Keratinocyte (primary cell): ENCODE measurements around the gene DONSON. TPM values are rescaled to one million over a fixed set of nuclear protein-coding genes. Genes with fewer than 3 reads are reported as not detected.
"Not testable (repeated sequence)": the region's sequence is repeated elsewhere in the genome, so short reads cannot be mapped to it uniquely, and the experiment has no call there.

Source experiments
- DNase-seq: peaks from one replicate; pipeline ENCODE4 v3.0.0-alpha.2; 2011; ENCODE audit warnings: low read depth, missing footprints, low spot score
- FAIRE-seq: peaks from 2 replicates; lab custom pipeline; 2011; peaks lifted over from hg19 to GRCh38; lab: Jason Lieb, UNC
- H2AFZ ChIP-seq: 2 replicates; pipeline ENCODE4 v1.6.0; 2012; ENCODE audit warnings: low read length, control low read depth, inconsistent platforms; ENCODE audit not compliant: control insufficient read depth
- H3K27ac ChIP-seq: 2 replicates; pipeline ENCODE4 v1.5.1; 2011; ENCODE audit warnings: low read length; ENCODE audit not compliant: control insufficient read depth, insufficient read depth
- H3K27me3 ChIP-seq: 3 replicates; pipeline ENCODE4 v1.6.0; 2011; ENCODE audit warnings: low read length; ENCODE audit not compliant: control insufficient read depth, insufficient read depth; ENCODE audit errors: extremely low read depth
- H3K36me3 ChIP-seq, 2 experiments: 2 replicates in 1 of 2; 3 replicates in 1 of 2; pipeline ENCODE4 v1.5.1; 2011; ENCODE audit warnings: low read length in 2 of 2, mild to moderate bottlenecking in 1 of 2; ENCODE audit not compliant: control insufficient read depth in 2 of 2, insufficient read depth in 2 of 2; ENCODE audit errors: extremely low read depth in 1 of 2
- H3K4me1 ChIP-seq: 3 replicates; pipeline ENCODE4 v1.5.1; 2011; ENCODE audit warnings: low read length; ENCODE audit not compliant: control insufficient read depth, insufficient read depth; ENCODE audit errors: extremely low read depth
- H3K4me2 ChIP-seq: 3 replicates; pipeline ENCODE4 v1.6.0; 2011; ENCODE audit warnings: low read depth, low read length; ENCODE audit not compliant: control insufficient read depth, insufficient read depth; ENCODE audit errors: extremely low read depth
- H3K4me3 ChIP-seq, 3 experiments: fragments of 200-600 bp in 1 of 3; sonication (generic) in 1 of 3; 2 replicates in 2 of 3; 3 replicates in 1 of 3; pipeline ENCODE4 v1.5.1; 2011 to 2016; ENCODE audit warnings: low read length in 3 of 3, mild to moderate bottlenecking in 3 of 3, control low read depth in 2 of 3, inconsistent platforms in 1 of 3, low read depth in 1 of 3, mixed read lengths in 1 of 3, mixed run types in 1 of 3, moderate library complexity in 1 of 3; ENCODE audit not compliant: control insufficient read depth in 2 of 3, insufficient read depth in 2 of 3; ENCODE audit errors: extremely low read depth in 1 of 3
- H3K79me2 ChIP-seq: 2 replicates; pipeline ENCODE4 v1.6.0; 2012; ENCODE audit warnings: low read length; ENCODE audit not compliant: control insufficient read depth, insufficient read depth
- H3K9ac ChIP-seq: 3 replicates; pipeline ENCODE4 v1.6.0; 2011; ENCODE audit warnings: low read length; ENCODE audit not compliant: control insufficient read depth, insufficient read depth; ENCODE audit errors: extremely low read depth
- H3K9me1 ChIP-seq: 3 replicates; pipeline ENCODE4 v1.6.0; 2011; ENCODE audit warnings: low read length; ENCODE audit not compliant: control insufficient read depth, insufficient read depth; ENCODE audit errors: extremely low read depth
- H3K9me3 ChIP-seq: 2 replicates; pipeline ENCODE4 v1.5.1; 2012; ENCODE audit warnings: low read depth, low read length; ENCODE audit not compliant: control insufficient read depth
- H4K20me1 ChIP-seq: 3 replicates; pipeline ENCODE4 v1.6.0; 2011; ENCODE audit warnings: low read length; ENCODE audit not compliant: control insufficient read depth, insufficient read depth; ENCODE audit errors: extremely low read depth
- EZH2 ChIP-seq: IDR thresholded peaks from one replicate; pipeline ENCODE4 v1.6.1; 2012; ENCODE audit warnings: inconsistent platforms, mild to moderate bottlenecking, low read length, moderate library complexity
- dilution Hi-C: fragments of 300-500 bp; cut with MboI; formaldehyde crosslinking; loops from one replicate; pipeline ENCODE4 v1.7.0; 2020; ENCODE audit warnings: low sequenced_read_pairs; ENCODE audit not compliant: extremely low pct_ligation_motif_present
- polyA minus RNA-seq, 3 experiments: library from RNA; depleted of rRNA, polyadenylated mRNA; stranded (reverse); fragments of >200 nt; gene quantifications; 1 replicate in 1 of 3; 2 replicates in 1 of 3; 3 replicates in 1 of 3; pipeline ENCODE4 v1.2.3, GENCODE V29; 2011
- polyA plus RNA-seq, 5 experiments: library from polyadenylated mRNA; depleted of rRNA in 3 of 5; stranded (reverse) in 3 of 5; stranded (forward) in 1 of 5; unstranded in 1 of 5; fragments of >200 nt; gene quantifications; 1 replicate in 1 of 5; 2 replicates in 3 of 5; 3 replicates in 1 of 5; pipeline versions ENCODE4 v1.2.1 to v1.2.3, GENCODE V29; 2011 to 2012; ENCODE audit warnings: missing spikeins in 2 of 5, low read depth in 1 of 5, low replicate concordance in 1 of 5
- TF ChIP-seq, protein P1 (sequence below), 3 experiments: IDR thresholded peaks in 1 of 3; conservative IDR thresholded peaks in 1 of 3; optimal IDR thresholded peaks in 1 of 3; 2 replicates in 2 of 3; 3 replicates in 1 of 3; pipeline versions ENCODE3 to v1.5.1; 2011; ENCODE audit warnings: low read length in 3 of 3, mild to moderate bottlenecking in 3 of 3, moderate library complexity in 2 of 3, control low read depth in 1 of 3, inconsistent platforms in 1 of 3; ENCODE audit not compliant: insufficient read depth in 2 of 3; ENCODE audit errors: extremely low read depth in 1 of 3

Gene DONSON, protein sequence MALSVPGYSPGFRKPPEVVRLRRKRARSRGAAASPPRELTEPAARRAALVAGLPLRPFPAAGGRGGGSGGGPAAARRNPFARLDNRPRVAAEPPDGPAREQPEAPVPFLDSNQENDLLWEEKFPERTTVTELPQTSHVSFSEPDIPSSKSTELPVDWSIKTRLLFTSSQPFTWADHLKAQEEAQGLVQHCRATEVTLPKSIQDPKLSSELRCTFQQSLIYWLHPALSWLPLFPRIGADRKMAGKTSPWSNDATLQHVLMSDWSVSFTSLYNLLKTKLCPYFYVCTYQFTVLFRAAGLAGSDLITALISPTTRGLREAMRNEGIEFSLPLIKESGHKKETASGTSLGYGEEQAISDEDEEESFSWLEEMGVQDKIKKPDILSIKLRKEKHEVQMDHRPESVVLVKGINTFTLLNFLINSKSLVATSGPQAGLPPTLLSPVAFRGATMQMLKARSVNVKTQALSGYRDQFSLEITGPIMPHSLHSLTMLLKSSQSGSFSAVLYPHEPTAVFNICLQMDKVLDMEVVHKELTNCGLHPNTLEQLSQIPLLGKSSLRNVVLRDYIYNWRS
- polyA plus RNA-seq = 9.9 to 17.0 TPM (median 12.7 TPM) in 3 replicates
- polyA plus RNA-seq (2011; ENCODE audit: low read depth) = 3.9 TPM
- 6.1 and 10.4 TPM in 2 replicates for polyA plus RNA-seq (2011; cell fraction: cytosol; rRNA removed)
- 19.5 and 20.7 TPM in 2 replicates for polyA plus RNA-seq (2011; cell fraction: nucleus; rRNA removed)
- polyA plus RNA-seq (2012; ENCODE audit: low replicate concordance) = 10.5 and 12.4 TPM in 2 replicates
- polyA minus RNA-seq = 2.8 to 11.2 TPM (median 4.1 TPM) in 3 replicates
- 6.9 TPM for polyA minus RNA-seq (2011; cell fraction: cytosol; rRNA and poly(A)+ RNA removed)
- polyA minus RNA-seq (2011; cell fraction: nucleus; rRNA and poly(A)+ RNA removed) = 3.5 and 7.4 TPM in 2 replicates

DNA sequence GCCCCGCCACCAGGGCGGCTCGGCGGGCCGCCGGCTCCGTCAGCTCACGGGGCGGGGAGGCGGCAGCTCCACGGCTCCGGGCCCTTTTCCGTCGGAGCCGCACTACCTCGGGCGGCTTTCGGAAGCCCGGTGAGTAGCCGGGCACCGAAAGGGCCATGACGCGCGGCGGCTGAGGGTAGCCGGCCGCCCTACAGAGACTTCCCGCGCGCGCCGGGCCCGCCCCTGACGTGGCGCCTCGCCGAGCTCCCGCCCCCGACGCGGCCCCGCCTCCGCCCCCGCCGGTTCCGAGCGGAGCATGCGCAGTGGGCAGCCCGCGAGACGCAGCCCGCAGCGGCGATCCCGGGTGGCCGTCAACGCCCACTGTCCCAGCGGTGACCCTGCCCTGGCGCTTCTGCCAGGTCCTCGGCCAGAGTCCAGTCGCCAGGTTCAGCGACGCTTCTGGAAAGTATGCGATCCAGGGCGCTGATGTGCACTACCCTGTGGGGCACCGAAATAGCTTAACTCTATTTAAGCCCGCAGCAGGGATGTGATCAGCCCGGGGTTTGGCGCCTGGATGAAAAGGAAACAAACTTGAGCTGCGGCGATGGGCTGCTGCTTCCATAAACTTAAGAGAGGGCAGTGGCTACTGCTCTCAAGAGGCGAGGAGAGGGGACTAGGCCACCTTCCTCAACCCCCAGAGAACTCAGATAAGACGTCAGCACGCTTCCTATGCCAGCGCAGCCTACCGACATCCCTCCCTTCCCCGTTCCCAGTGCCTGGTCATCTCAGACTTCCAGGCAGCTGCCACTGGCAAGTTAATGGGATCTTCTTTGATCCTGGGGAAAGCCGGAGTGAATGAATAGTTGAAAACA lies at the start of gene DONSON:
TSS of gene DONSON (minus strand) at position 200 of the 851 bp plus-strand sequence. CDS start at position 157, 43 bp downstream.
- Histone ChIP-seq H3K27me3 (no peaks in the 10 kb centered on the region), H2AFZ (peak within 1 kb of the TSS; percentile 97), H3K9me3 (no peaks in the 10 kb centered on the region), H3K36me3 (peaks cover 0 to 5% of the 10 kb centered on the region in 2 experiments), H3K27ac (peak within 1 kb of the TSS; percentile 69), H3K4me2 (peak within 1 kb of the TSS; percentile 98), H3K4me3 (peak within 1 kb of the TSS; percentile 59 to 91 (median 79)), H3K9ac (peak within 1 kb of the TSS; percentile 88), H3K9me1 (no peaks in the 10 kb centered on the region), H3K4me1 (peaks cover 5% of the 10 kb centered on the region), H4K20me1 (no peaks in the 10 kb centered on the region), H3K79me2 (peaks cover 16% of the 10 kb centered on the region)
- dilution Hi-C loops = no loop called here
- no peak for TF ChIP-seq EZH2
- TF ChIP-seq, protein P1, sequence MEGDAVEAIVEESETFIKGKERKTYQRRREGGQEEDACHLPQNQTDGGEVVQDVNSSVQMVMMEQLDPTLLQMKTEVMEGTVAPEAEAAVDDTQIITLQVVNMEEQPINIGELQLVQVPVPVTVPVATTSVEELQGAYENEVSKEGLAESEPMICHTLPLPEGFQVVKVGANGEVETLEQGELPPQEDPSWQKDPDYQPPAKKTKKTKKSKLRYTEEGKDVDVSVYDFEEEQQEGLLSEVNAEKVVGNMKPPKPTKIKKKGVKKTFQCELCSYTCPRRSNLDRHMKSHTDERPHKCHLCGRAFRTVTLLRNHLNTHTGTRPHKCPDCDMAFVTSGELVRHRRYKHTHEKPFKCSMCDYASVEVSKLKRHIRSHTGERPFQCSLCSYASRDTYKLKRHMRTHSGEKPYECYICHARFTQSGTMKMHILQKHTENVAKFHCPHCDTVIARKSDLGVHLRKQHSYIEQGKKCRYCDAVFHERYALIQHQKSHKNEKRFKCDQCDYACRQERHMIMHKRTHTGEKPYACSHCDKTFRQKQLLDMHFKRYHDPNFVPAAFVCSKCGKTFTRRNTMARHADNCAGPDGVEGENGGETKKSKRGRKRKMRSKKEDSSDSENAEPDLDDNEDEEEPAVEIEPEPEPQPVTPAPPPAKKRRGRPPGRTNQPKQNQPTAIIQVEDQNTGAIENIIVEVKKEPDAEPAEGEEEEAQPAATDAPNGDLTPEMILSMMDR (optimal IDR thresholded peaks at IDR 0.05 in 1 of 3, IDR thresholded peaks at IDR 0.05 in 1 of 3, conservative IDR thresholded peaks at IDR 0.05 in 1 of 3; ENCODE audit: extremely low read depth in 1 of 3, insufficient read depth in 2 of 3, low read length in 3 of 3) = no peak
- FAIRE-seq (no peak), DNase-seq (no peak)

DNA sequence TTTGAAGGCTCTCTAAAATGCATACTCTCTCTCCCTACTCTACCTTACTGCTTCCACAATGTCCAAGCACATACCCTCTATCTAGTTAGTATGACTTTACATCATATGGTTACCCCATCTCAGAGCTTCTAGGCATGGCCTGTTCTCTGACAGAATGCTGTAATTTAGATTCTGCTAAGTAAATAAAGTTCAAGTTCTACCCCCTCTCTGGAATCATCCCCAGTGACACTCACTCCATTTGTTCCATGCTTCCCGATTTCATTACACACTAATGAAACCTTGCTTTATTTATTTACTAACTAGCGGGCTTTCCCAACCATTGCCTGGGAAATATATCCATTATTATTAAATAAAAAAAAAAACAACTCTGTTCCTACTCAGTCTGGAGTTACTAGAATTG lies 45.8 kb upstream of the DONSON start:
- no peak for FAIRE-seq
- H4K20me1 ChIP-seq = no peaks in the 10 kb centered on the region

DNA sequence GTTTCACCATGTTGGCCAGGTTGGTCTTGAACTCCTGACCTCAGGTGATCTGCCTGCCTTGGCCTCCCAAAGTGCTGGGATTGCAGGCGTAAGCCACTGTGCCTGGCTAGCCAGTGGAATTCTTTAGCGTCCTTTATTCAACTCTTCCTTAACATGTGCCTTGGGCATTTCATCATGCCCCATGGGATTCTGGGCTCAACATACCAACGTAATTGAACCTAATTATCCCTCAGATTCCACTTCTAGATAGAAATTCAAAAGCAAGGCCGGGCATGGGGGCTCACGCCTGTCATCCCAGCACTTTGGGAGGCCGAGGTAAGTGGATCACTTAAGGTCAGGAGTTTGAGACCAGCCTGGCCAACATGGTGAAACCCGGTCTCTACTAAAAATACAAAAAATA lies 37.7 kb upstream of the DONSON start:
- FAIRE-seq, dilution Hi-C loops, H3K79me2 ChIP-seq, H3K9me1 ChIP-seq, H3K9me3 ChIP-seq, H3K4me1 ChIP-seq, H3K27me3 ChIP-seq, DNase-seq, H3K4me2 ChIP-seq, H3K4me3 ChIP-seq, H3K27ac ChIP-seq, H3K9ac ChIP-seq, H2AFZ ChIP-seq, H4K20me1 ChIP-seq, H3K36me3 ChIP-seq: not testable (repeated sequence)

More for the DNA sequence above, 45.8 kb upstream of the DONSON start:
- Histone ChIP-seq H3K27me3 (no peaks in the 10 kb centered on the region), H2AFZ (no peak overlapping the region), H3K9me1 (no peaks in the 10 kb centered on the region), H3K4me3 (no peak overlapping the region), H3K79me2 (peaks cover 26% of the 10 kb centered on the region), H3K4me1 (no peaks in the 10 kb centered on the region), H3K36me3 (no peaks in the 10 kb centered on the region), H3K4me2 (no peak overlapping the region), H3K9me3 (no peaks in the 10 kb centered on the region), H3K27ac (no peak overlapping the region), H3K9ac (no peak overlapping the region)
- DNase-seq = no peak
- TF ChIP-seq EZH2 = no peak
- TF ChIP-seq, protein P1 (optimal IDR thresholded peaks at IDR 0.05 in 1 of 3, IDR thresholded peaks at IDR 0.05 in 1 of 3, conservative IDR thresholded peaks at IDR 0.05 in 1 of 3; ENCODE audit: extremely low read depth in 1 of 3, insufficient read depth in 2 of 3, low read length in 3 of 3) = no peak
- dilution Hi-C loops = no loop called here
